HFFc6 (cell line): Measurements from ENCODE around the gene STK32C. TPM values are rescaled to one million over a fixed set of nuclear protein-coding genes. Genes with fewer than 3 reads are reported as not detected.

Experiments used
- DNase-seq: peaks from one replicate; pipeline ENCODE4 v3.0.0-alpha.2; 2018
- H3K27ac Mint-ChIP-seq: 2 replicates; pipeline ENCODE4 v1.8.0; 2020; ENCODE audit warnings: mild to moderate bottlenecking, mixed read lengths
- H3K27me3 Mint-ChIP-seq: 2 replicates; pipeline ENCODE4 v1.8.0; 2021; ENCODE audit warnings: mild to moderate bottlenecking, moderate library complexity, mixed read lengths; ENCODE audit not compliant: insufficient read depth
- H3K36me3 Mint-ChIP-seq: 2 replicates; pipeline ENCODE4 v1.8.0; 2021; ENCODE audit warnings: low read depth, mixed read lengths
- H3K4me1 Mint-ChIP-seq: 2 replicates; pipeline ENCODE4 v1.8.0; 2020; ENCODE audit warnings: low read depth, mixed read lengths
- H3K4me3 Mint-ChIP-seq: 2 replicates; pipeline ENCODE4 v1.8.0; 2020; ENCODE audit warnings: mild to moderate bottlenecking, moderate library complexity, mixed read lengths
- H3K9me3 Mint-ChIP-seq: 2 replicates; pipeline ENCODE4 v1.8.0; 2020; ENCODE audit warnings: mild to moderate bottlenecking, mixed read lengths
- CTCF ChIP-seq: fragments of 200-600 bp; sonication (generic); IDR thresholded peaks from 2 replicates; pipeline ENCODE4 v1.5.0; 2021; ENCODE audit warnings: antibody characterized with exemption, mild to moderate bottlenecking
- total RNA-seq, 6 experiments: library from RNA; stranded (reverse); fragmentation: NEBNext Ultra II Directional; extraction: Animal tissue kit (Norgen Biotek cat#: 25700); gene quantifications; 2 replicates in 1 of 6; 3 replicates in 5 of 6; pipeline ENCODE4 v1.2.3, GENCODE V29; 2021

STK32C gene
- total RNA-seq, 6 experiments from 2014 or later, result 5.5 to 8.3 (median 7.2) TPM

GRCh38 chr10:132250481-132251475 lies 57.0 kb downstream of the STK32C start:
- Mint-ChIP-seq H3K27me3 (peaks cover 12% of the 10 kb centered on the region), H3K36me3 (no peaks in the 10 kb centered on the region), H3K4me3 (no peak overlapping the region), H3K27ac (no peak overlapping the region), H3K4me1 (no peaks in the 10 kb centered on the region), H3K9me3 (no peaks in the 10 kb centered on the region)
- TF ChIP-seq CTCF, result no peak
- DNase-seq, result no peak

GRCh38 chr10:132249824-132250375 lies 57.9 kb downstream of the STK32C start:
- H3K27me3 Mint-ChIP-seq, result peaks cover 12% of the 10 kb centered on the region
- no peaks in the 10 kb centered on the region for H3K9me3 Mint-ChIP-seq
- H3K4me1 Mint-ChIP-seq, result no peaks in the 10 kb centered on the region
- no peaks in the 10 kb centered on the region for H3K36me3 Mint-ChIP-seq
- no peak overlapping the region for H3K27ac Mint-ChIP-seq
- no peak for TF ChIP-seq CTCF
- H3K4me3 Mint-ChIP-seq, result no peak overlapping the region
- DNase-seq, result no peak

GRCh38 chr10:132249226-132249724 lies 58.5 kb downstream of the STK32C start:
- peaks cover 14% of the 10 kb centered on the region for H3K27me3 Mint-ChIP-seq
- no peak for DNase-seq
- no peak overlapping the region for H3K27ac Mint-ChIP-seq
- H3K36me3 Mint-ChIP-seq, result no peaks in the 10 kb centered on the region
- TF ChIP-seq CTCF, result no peak
- no peak overlapping the region for H3K4me3 Mint-ChIP-seq
- H3K9me3 Mint-ChIP-seq, result no peaks in the 10 kb centered on the region
- no peaks in the 10 kb centered on the region for H3K4me1 Mint-ChIP-seq

- H3K27ac Mint-ChIP-seq, result no peak overlapping the region
- no peak overlapping the region for H3K4me3 Mint-ChIP-seq
- peaks cover 14% of the 10 kb centered on the region for H3K27me3 Mint-ChIP-seq
- H3K4me1 Mint-ChIP-seq, result no peaks in the 10 kb centered on the region
- no peak for DNase-seq
- H3K36me3 Mint-ChIP-seq, result no peaks in the 10 kb centered on the region
- no peaks in the 10 kb centered on the region for H3K9me3 Mint-ChIP-seq
- no peak for TF ChIP-seq CTCF
These were observed 59.1 kb downstream of the STK32C start for GRCh38 chr10:132248455-132249225.

GRCh38 chr10:132247943-132248342 lies 59.8 kb downstream of the STK32C start:
- Mint-ChIP-seq H3K27me3 (peaks cover 16% of the 10 kb centered on the region), H3K36me3 (no peaks in the 10 kb centered on the region), H3K9me3 (no peaks in the 10 kb centered on the region), H3K4me3 (no peak overlapping the region), H3K27ac (no peak overlapping the region), H3K4me1 (no peaks in the 10 kb centered on the region)
- DNase-seq, result no peak
- no peak for TF ChIP-seq CTCF
